HCT116 (cell line): ENCODE data around the gene DCTD. TPM values are rescaled to one million over a fixed set of nuclear protein-coding genes. Genes with fewer than 3 reads are reported as not detected.

ENCODE experiments used
- ATAC-seq: fragments of 200-7000 bp; cut with Tn5 transposase; 2 replicates; pipeline ENCODE4 v1.9.1; 2020; ENCODE audit warnings: mild to moderate bottlenecking, moderate library complexity
- BruUV-seq: library from RNA; stranded (reverse); fragments of 400-500 nt; replicated peaks from 2 replicates; lab custom pipeline; 2021; lab: Mats Ljungman, UMichigan
- CTCF ChIA-PET: fragments of 300-600 bp; sonication (Branson Sonifier 250); formaldehyde crosslinking; loops from one replicate; lab custom pipeline; 2021; ENCODE audit warnings: antibody characterized with exemption; lab: Charles Lee
- POLR2A ChIA-PET: fragments of 300-600, 350-600 bp; sonication (Branson Sonifier 250); formaldehyde crosslinking; loops from one replicate; lab custom pipeline; 2021; ENCODE audit warnings: antibody characterized with exemption; lab: Charles Lee
- RAD21 ChIA-PET, 2 experiments: fragments of 300-600 bp; sonication (Branson Sonifier 250); formaldehyde crosslinking; loops; one replicate each; lab custom pipeline; 2023; ENCODE audit warnings: low total read pairs in 2 of 2; ENCODE audit not compliant: uncharacterized antibody in 2 of 2, unreplicated experiment in 2 of 2, low non-redundant PET in 1 of 2; lab: Charles Lee
- DNase-seq: peaks from one replicate; pipeline ENCODE4 v3.0.0-alpha.2; 2010; ENCODE audit warnings: low read depth, low spot score
- H2AFZ ChIP-seq: fragments of 200-600 bp; shearing (Covaris generic), sonication (generic); 2 replicates; pipeline ENCODE4 v1.6.1; 2017; ENCODE audit warnings: low read depth, mixed run types, mixed read lengths, antibody characterized with exemption, low read length; ENCODE audit not compliant: poor library complexity, severe bottlenecking
- H3K27ac ChIP-seq: 2 replicates; pipeline ENCODE4 v1.5.1; 2012; ENCODE audit warnings: low read depth, low read length
- H3K27me3 ChIP-seq: fragments of 200-600 bp; sonication (generic); 2 replicates; pipeline ENCODE4 v1.6.1; 2016; ENCODE audit warnings: mixed run types, low read length, mixed read lengths; ENCODE audit not compliant: insufficient read depth
- H3K36me3 ChIP-seq, 2 experiments: fragments of 200-500 bp in 1 of 2; fragments of 200-600 bp in 1 of 2; sonication (Bioruptor generic) in 1 of 2; sonication (generic) in 1 of 2; 2 replicates each; pipeline versions ENCODE4 v1.5.1 to v1.6.1; 2014 to 2016; ENCODE audit warnings: low read length in 2 of 2, inconsistent platforms in 1 of 2, mixed read lengths in 1 of 2, mixed run types in 1 of 2; ENCODE audit not compliant: insufficient read depth in 2 of 2, control insufficient read depth in 1 of 2
- H3K4me1 ChIP-seq, 2 experiments: fragments of 200-600 bp in 1 of 2; sonication (generic) in 1 of 2; 2 replicates each; pipeline versions ENCODE4 v1.5.1 to v1.6.1; 2012 to 2017; ENCODE audit warnings: low read length in 2 of 2, inconsistent platforms in 1 of 2, mild to moderate bottlenecking in 1 of 2, mixed read lengths in 1 of 2, mixed run types in 1 of 2, moderate library complexity in 1 of 2; ENCODE audit not compliant: insufficient read depth in 2 of 2, control insufficient read depth in 1 of 2
- H3K4me2 ChIP-seq: fragments of 200-600 bp; sonication (generic); 2 replicates; pipeline ENCODE4 v1.6.1; 2017; ENCODE audit warnings: mixed run types, low read length, mixed read lengths
- H3K4me3 ChIP-seq, 2 experiments: fragments of 200-600 bp in 1 of 2; sonication (generic) in 1 of 2; replicated peaks in 1 of 2; 2 replicates each; pipeline ENCODE4 v1.5.1; 2011 to 2016; ENCODE audit warnings: low read length in 2 of 2, control low read depth in 1 of 2, low read depth in 1 of 2, mild to moderate bottlenecking in 1 of 2, mixed read lengths in 1 of 2, mixed run types in 1 of 2
- H3K79me2 ChIP-seq: fragments of 200-600 bp; sonication (generic); 2 replicates; pipeline ENCODE4 v1.6.1; 2017; ENCODE audit warnings: mild to moderate bottlenecking, mixed run types, low read length, moderate library complexity, mixed read lengths; ENCODE audit not compliant: insufficient read depth
- H3K9ac ChIP-seq: fragments of 200-600 bp; sonication (generic); 2 replicates; pipeline ENCODE4 v1.6.1; 2016; ENCODE audit warnings: low read length, mixed read lengths
- H3K9me2 ChIP-seq: fragments of 200-600 bp; sonication (generic), shearing (Covaris generic); 2 replicates; pipeline ENCODE4 v1.6.1; 2017; ENCODE audit warnings: mixed run types, mild to moderate bottlenecking, moderate library complexity; ENCODE audit not compliant: insufficient read depth
- H3K9me3 ChIP-seq, 2 experiments: fragments of 200-500 bp in 1 of 2; fragments of 200-600 bp in 1 of 2; sonication (Bioruptor generic) in 1 of 2; sonication (generic) in 1 of 2; 2 replicates each; pipeline ENCODE4 v1.6.1; 2014 to 2017; ENCODE audit warnings: low read length in 2 of 2, mixed read lengths in 2 of 2, inconsistent platforms in 1 of 2, low read depth in 1 of 2, mild to moderate bottlenecking in 1 of 2, mixed run types in 1 of 2, moderate library complexity in 1 of 2; ENCODE audit not compliant: control insufficient read depth in 1 of 2, insufficient read depth in 1 of 2
- H4K20me1 ChIP-seq: fragments of 200-600 bp; sonication (generic), shearing (Covaris generic); 2 replicates; pipeline ENCODE4 v1.6.1; 2017; ENCODE audit warnings: mixed run types, mild to moderate bottlenecking, moderate library complexity; ENCODE audit not compliant: insufficient read depth
- CBX3 ChIP-seq: IDR thresholded peaks from 2 replicates; pipeline ENCODE4 v1.6.1; 2012; ENCODE audit warnings: low read depth
- CEBPB ChIP-seq: IDR thresholded peaks from 2 replicates; pipeline ENCODE4 v1.6.1; 2012; ENCODE audit warnings: low read depth
- EGR1 ChIP-seq: IDR thresholded peaks from 2 replicates; pipeline ENCODE4 v1.6.1; 2012; ENCODE audit warnings: low read depth
- ELF1 ChIP-seq: IDR thresholded peaks from 2 replicates; pipeline ENCODE4 v1.6.1; 2012; ENCODE audit warnings: low read depth, borderline replicate concordance
- EZH2phosphoT487 ChIP-seq: fragments of 200-600 bp; IDR thresholded peaks from 2 replicates; pipeline ENCODE4 v1.6.1; 2018; ENCODE audit warnings: antibody characterized with exemption, borderline replicate concordance
- FOSL1 ChIP-seq: IDR thresholded peaks from 2 replicates; pipeline ENCODE4 v1.6.1; 2012; ENCODE audit warnings: low read depth
- JUND ChIP-seq: IDR thresholded peaks from 2 replicates; pipeline ENCODE4 v1.6.1; 2012
- POLR2A ChIP-seq: IDR thresholded peaks from 2 replicates; pipeline ENCODE4 v1.7.0; 2011; ENCODE audit warnings: borderline replicate concordance; ENCODE audit not compliant: insufficient read depth, insufficient read length; ENCODE audit errors: extremely low read depth
- POLR2AphosphoS5 ChIP-seq: IDR thresholded peaks from 2 replicates; pipeline ENCODE4 v1.6.1; 2011; ENCODE audit warnings: mild to moderate bottlenecking, low read depth, low read length, moderate library complexity
- SIN3A ChIP-seq: IDR thresholded peaks from 2 replicates; pipeline ENCODE4 v1.6.1; 2012; ENCODE audit warnings: low read depth
- SP1 ChIP-seq: IDR thresholded peaks from 2 replicates; pipeline ENCODE4 v1.6.1; 2012; ENCODE audit warnings: low read depth
- SRF ChIP-seq: IDR thresholded peaks from 2 replicates; pipeline ENCODE4 v1.6.1; 2012; ENCODE audit warnings: low read depth
- TCF7L2 ChIP-seq: IDR thresholded peaks from 2 replicates; pipeline ENCODE4 v1.7.0; 2011; ENCODE audit warnings: borderline replicate concordance, inconsistent platforms; ENCODE audit not compliant: insufficient read depth, insufficient read length; ENCODE audit errors: extremely low read depth
- YY1 ChIP-seq: IDR thresholded peaks from 2 replicates; pipeline ENCODE4 v1.6.1; 2011; ENCODE audit warnings: low read length, low read depth, moderate library complexity, mild to moderate bottlenecking; ENCODE audit not compliant: insufficient replicate concordance; ENCODE audit errors: extremely low read depth
- intact Hi-C: fragments of 100-400 bp; cut with micrococcal nuclease; formaldehyde crosslinking; loops from 2 replicates; pipeline ENCODE4 v1.10.0; 2022
- total RNA-seq: library from RNA; stranded (reverse); gene quantifications from one replicate; pipeline ENCODE4 v1.2.1, GENCODE V29; 2021; ENCODE audit not compliant: unreplicated experiment
- TF ChIP-seq, protein P1 (sequence below): IDR thresholded peaks from 2 replicates; pipeline ENCODE4 v1.6.1; 2011; ENCODE audit warnings: mild to moderate bottlenecking, low read length, moderate library complexity; ENCODE audit not compliant: insufficient replicate concordance; ENCODE audit errors: extremely low read depth
- TF ChIP-seq, protein P2 (sequence below), 3 experiments: fragments of 200-600 bp in 1 of 3; sonication (generic) in 1 of 3; IDR thresholded peaks in 2 of 3; conservative IDR thresholded peaks in 1 of 3; 2 replicates each; pipeline ENCODE4 v1.5.1; 2012 to 2017; ENCODE audit warnings: low read depth in 2 of 3, low read length in 2 of 3, antibody characterized with exemption in 1 of 3, borderline replicate concordance in 1 of 3, control low read depth in 1 of 3, mild to moderate bottlenecking in 1 of 3, mixed read lengths in 1 of 3, mixed run types in 1 of 3, moderate library complexity in 1 of 3; ENCODE audit not compliant: insufficient read depth in 1 of 3
- TF ChIP-seq, protein P3 (sequence below): IDR thresholded peaks from 2 replicates; pipeline ENCODE4 v1.6.1; 2012
- TF ChIP-seq, protein P4 (sequence below): IDR thresholded peaks from 2 replicates; pipeline ENCODE4 v1.6.1; 2012

The DCTD gene
- total RNA-seq, 1 experiment from 2014 or later, result 96.3 TPM

DNA sequence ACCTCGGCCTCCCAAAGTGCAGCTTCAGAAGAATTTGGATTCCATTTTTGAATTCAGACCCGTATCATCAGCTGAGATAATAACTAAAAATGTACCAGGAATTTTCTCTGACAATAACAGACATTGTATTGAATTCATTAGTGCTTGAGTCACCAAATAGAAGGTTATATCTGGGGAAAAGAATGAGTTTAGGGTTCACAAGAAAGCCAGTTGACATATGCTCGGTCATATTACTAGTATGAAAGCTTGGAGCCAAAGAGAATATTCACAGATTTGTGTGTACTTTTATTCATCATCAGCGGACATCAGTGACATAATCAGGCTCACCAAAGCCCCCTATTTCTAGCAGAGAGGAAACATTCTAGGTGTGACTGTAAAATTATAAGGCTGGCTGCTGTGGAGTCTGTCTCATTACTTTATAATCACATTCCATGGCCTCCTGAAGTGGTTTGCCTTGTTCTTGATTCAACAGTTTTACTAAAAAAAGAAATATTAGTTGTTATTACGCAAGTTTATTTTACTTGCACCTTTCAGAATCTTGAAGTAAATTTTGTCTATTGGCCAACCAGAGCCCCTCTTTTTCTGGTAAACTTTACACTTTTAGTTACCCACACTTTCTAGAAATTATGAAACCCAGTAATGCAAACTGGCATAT lies 14.6 kb upstream of the DCTD start:
- BruUV-seq, result no TSS peak
- POLR2A ChIA-PET, result no interaction called here
- ATAC-seq, result no peak

More for the DNA sequence above, 14.6 kb upstream of the DCTD start:
- DNase-seq, result no peak
- no peaks in the 10 kb centered on the region for H3K4me1 ChIP-seq
- no peak overlapping the region for H3K4me2 ChIP-seq
- no peaks in the 10 kb centered on the region for H3K9me2 ChIP-seq
- intact Hi-C loops, result no loop called here
- H4K20me1 ChIP-seq, result no peaks in the 10 kb centered on the region
- no peaks in the 10 kb centered on the region for H3K9me3 ChIP-seq
- CTCF ChIA-PET, result interaction anchor here (1.3 kb wide), 1 partner anchor 322 kb away, joined by 3 read pairs; no protein-coding TSS in a partner anchor
- RAD21 ChIA-PET, result no interaction called here
- H3K79me2 ChIP-seq, result no peaks in the 10 kb centered on the region
- no peak overlapping the region for H3K9ac ChIP-seq
- TF ChIP-seq TCF7L2 (no peak), EGR1 (no peak), EZH2phosphoT487 (no peak), FOSL1 (no peak), SP1 (no peak), SRF (no peak), YY1 (no peak), POLR2A (no peak), CBX3 (no peak), SIN3A (no peak), CEBPB (no peak), POLR2AphosphoS5 (no peak), JUND (no peak), ELF1 (no peak)
- TF ChIP-seq, protein P1, sequence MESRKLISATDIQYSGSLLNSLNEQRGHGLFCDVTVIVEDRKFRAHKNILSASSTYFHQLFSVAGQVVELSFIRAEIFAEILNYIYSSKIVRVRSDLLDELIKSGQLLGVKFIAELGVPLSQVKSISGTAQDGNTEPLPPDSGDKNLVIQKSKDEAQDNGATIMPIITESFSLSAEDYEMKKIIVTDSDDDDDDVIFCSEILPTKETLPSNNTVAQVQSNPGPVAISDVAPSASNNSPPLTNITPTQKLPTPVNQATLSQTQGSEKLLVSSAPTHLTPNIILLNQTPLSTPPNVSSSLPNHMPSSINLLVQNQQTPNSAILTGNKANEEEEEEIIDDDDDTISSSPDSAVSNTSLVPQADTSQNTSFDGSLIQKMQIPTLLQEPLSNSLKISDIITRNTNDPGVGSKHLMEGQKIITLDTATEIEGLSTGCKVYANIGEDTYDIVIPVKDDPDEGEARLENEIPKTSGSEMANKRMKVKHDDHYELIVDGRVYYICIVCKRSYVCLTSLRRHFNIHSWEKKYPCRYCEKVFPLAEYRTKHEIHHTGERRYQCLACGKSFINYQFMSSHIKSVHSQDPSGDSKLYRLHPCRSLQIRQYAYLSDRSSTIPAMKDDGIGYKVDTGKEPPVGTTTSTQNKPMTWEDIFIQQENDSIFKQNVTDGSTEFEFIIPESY, result no peak
- TF ChIP-seq, protein P2, sequence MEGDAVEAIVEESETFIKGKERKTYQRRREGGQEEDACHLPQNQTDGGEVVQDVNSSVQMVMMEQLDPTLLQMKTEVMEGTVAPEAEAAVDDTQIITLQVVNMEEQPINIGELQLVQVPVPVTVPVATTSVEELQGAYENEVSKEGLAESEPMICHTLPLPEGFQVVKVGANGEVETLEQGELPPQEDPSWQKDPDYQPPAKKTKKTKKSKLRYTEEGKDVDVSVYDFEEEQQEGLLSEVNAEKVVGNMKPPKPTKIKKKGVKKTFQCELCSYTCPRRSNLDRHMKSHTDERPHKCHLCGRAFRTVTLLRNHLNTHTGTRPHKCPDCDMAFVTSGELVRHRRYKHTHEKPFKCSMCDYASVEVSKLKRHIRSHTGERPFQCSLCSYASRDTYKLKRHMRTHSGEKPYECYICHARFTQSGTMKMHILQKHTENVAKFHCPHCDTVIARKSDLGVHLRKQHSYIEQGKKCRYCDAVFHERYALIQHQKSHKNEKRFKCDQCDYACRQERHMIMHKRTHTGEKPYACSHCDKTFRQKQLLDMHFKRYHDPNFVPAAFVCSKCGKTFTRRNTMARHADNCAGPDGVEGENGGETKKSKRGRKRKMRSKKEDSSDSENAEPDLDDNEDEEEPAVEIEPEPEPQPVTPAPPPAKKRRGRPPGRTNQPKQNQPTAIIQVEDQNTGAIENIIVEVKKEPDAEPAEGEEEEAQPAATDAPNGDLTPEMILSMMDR (IDR thresholded peaks at IDR 0.05 in 2 of 3, conservative IDR thresholded peaks at IDR 0.05 in 1 of 3; ENCODE audit: borderline replicate concordance in 1 of 3, insufficient read depth in 1 of 3, low read depth in 2 of 3, low read length in 2 of 3), result no peak
- TF ChIP-seq, protein P3, sequence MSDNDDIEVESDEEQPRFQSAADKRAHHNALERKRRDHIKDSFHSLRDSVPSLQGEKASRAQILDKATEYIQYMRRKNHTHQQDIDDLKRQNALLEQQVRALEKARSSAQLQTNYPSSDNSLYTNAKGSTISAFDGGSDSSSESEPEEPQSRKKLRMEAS, result no peak
- TF ChIP-seq, protein P4, sequence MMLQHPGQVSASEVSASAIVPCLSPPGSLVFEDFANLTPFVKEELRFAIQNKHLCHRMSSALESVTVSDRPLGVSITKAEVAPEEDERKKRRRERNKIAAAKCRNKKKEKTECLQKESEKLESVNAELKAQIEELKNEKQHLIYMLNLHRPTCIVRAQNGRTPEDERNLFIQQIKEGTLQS, result no peak
- no peaks in the 10 kb centered on the region for H3K36me3 ChIP-seq
- H3K4me3 ChIP-seq, result no peak overlapping the region
- 0 out of 2 replicates have a peak, but pooled peaks cover 3% of the 10 kb centered on the region for H3K27me3 ChIP-seq
- no peak overlapping the region for H3K27ac ChIP-seq
- no peak overlapping the region for H2AFZ ChIP-seq
